Kidney (tissue), 14 donors: ENCODE data around the gene KCNG2. TPM values are rescaled to one million over a fixed set of nuclear protein-coding genes. Genes with fewer than 3 reads are reported as not detected.

Source experiments
- DNase-seq, 5 donors: peaks; one replicate each; pipeline ENCODE4 v3.0.0-alpha.2; 2013 to 2020
- FAIRE-seq: peaks from 2 replicates; lab custom pipeline; 2012; peaks lifted over from hg19 to GRCh38; lab: Jason Lieb, UNC
- H3K27ac ChIP-seq, 2 donors: one replicate each; pipeline ENCODE4 v1.7.0; 2013; ENCODE audit warnings: low read depth in 2 of 2, low read length in 2 of 2, inconsistent platforms in 1 of 2
- H3K27me3 ChIP-seq: one replicate; pipeline ENCODE4 v1.7.1; 2013; ENCODE audit warnings: low read length, inconsistent platforms; ENCODE audit not compliant: control insufficient read depth, insufficient read depth
- H3K36me3 ChIP-seq, 3 donors: one replicate each; pipeline versions ENCODE4 v1.7.0 to v1.7.1; 2013; ENCODE audit warnings: low read length in 3 of 3, control low read depth in 1 of 3, inconsistent platforms in 1 of 3; ENCODE audit not compliant: insufficient read depth in 3 of 3, control insufficient read depth in 2 of 3
- H3K4me1 ChIP-seq, 3 donors: one replicate each; pipeline versions ENCODE4 v1.7.0 to v1.7.1; 2013; ENCODE audit warnings: low read length in 3 of 3, inconsistent platforms in 1 of 3, low read depth in 1 of 3; ENCODE audit not compliant: control insufficient read depth in 2 of 3, insufficient read depth in 2 of 3
- H3K4me3 ChIP-seq, 3 donors: one replicate each; pipeline versions ENCODE4 v1.7.0 to v1.8.1; 2013; ENCODE audit warnings: low read length in 3 of 3, control low read depth in 1 of 3, inconsistent platforms in 1 of 3
- H3K9ac ChIP-seq, 3 donors: one replicate each; pipeline versions ENCODE4 v1.7.0 to v1.7.1; 2013; ENCODE audit warnings: low read length in 3 of 3, control low read depth in 1 of 3, inconsistent platforms in 1 of 3
- H3K9me3 ChIP-seq, 3 donors: one replicate each; pipeline versions ENCODE4 v1.7.0 to v1.7.1; 2013; ENCODE audit warnings: low read length in 3 of 3, control low read depth in 1 of 3, inconsistent platforms in 1 of 3; ENCODE audit not compliant: control insufficient read depth in 2 of 3, insufficient read depth in 1 of 3
- CTCF ChIP-seq: IDR thresholded peaks from 3 replicates; pipeline ENCODE4 v1.5.1; 2012; ENCODE audit warnings: mild to moderate bottlenecking, moderate library complexity, borderline replicate concordance; ENCODE audit not compliant: insufficient read depth; ENCODE audit errors: extremely low read depth
- intact Hi-C: fragments of 100-400 bp; cut with DNase I; formaldehyde crosslinking; loops from one replicate; pipeline ENCODE4 v1.11.1; 2022
- polyA plus RNA-seq: library from polyadenylated mRNA; stranded (reverse); fragments of 350-450 nt; fragmentation: Illumina TruSeq; extraction: RNeasy Lipid Tissue Mini Kit (QIAGEN cat#74804); gene quantifications from one replicate; pipeline ENCODE4 v1.2.3, GENCODE V29; 2014; ENCODE audit warnings: low read depth, low replicate concordance; ENCODE audit not compliant: insufficient read depth
- total RNA-seq: library from RNA; stranded (reverse); fragmentation: NEBNext Ultra II Directional; extraction: Animal tissue kit (Norgen Biotek cat#: 25700); gene quantifications from one replicate; pipeline ENCODE4 v1.2.1, GENCODE V29; 2021
- donor health status: control.
- donor health status: control.
- donor health status: control.
- donor health status: control.
- donor health status: control.
- donor health status: DM: yes; HTN: yes; CAD: no.
- donor health status: Normal renal cell carcinoma (clear cell type).

Gene KCNG2
- total and polyA plus RNA-seq, 2 donors from 2014 or later: 0.76 TPM; not detected in 1

DNA sequence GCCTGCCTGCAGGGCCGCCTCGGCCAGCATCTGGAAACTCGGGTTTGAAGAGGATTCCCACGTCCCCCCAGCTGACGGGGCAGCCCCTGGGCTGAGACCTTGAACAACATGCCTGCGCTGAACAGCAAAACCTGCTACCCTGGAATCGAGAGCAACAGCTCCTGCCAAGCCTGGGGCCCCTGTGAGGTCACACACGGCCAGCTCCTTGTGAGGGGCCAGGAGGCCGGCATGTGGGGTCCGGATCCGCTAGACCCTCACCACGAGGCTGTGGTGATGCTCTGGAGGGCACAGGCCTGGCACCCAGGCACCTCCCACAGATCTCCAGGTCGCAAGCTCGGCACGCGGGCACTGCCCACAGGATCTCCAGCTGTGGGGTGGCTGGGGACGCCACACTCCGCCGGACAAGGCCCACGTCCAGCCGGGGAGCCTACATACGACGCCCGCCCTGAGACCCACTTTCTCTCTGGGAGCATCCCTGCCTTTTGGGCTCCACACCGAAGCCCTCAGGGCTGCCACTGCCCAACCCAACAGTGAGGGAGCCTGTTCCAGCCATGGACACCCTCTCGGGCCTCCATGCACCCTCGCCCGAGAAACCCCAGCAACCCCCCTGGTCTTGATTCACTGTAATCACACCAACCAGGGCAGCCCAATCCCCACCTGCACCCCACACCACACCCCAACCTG, 119.6 kb downstream of the KCNG2 start:
- no peak overlapping the region for H3K4me3 ChIP-seq
- H3K27me3 ChIP-seq: no peaks in the 10 kb centered on the region
- no peak overlapping the region for H3K9ac ChIP-seq
- TF ChIP-seq CTCF: no peak
- H3K4me1 ChIP-seq: no peaks in the 10 kb centered on the region
- DNase-seq (peak in 1 of 5 donors; percentile 61), FAIRE-seq (no peak)
- H3K27ac ChIP-seq: no peak overlapping the region
- H3K36me3 ChIP-seq: peaks cover 0 to 19% (median 11%) of the 10 kb centered on the region in 3 donors
- peaks cover 0 to 4% (median 0%) of the 10 kb centered on the region in 3 donors for H3K9me3 ChIP-seq
- intact Hi-C loops: no loop called here

DNA sequence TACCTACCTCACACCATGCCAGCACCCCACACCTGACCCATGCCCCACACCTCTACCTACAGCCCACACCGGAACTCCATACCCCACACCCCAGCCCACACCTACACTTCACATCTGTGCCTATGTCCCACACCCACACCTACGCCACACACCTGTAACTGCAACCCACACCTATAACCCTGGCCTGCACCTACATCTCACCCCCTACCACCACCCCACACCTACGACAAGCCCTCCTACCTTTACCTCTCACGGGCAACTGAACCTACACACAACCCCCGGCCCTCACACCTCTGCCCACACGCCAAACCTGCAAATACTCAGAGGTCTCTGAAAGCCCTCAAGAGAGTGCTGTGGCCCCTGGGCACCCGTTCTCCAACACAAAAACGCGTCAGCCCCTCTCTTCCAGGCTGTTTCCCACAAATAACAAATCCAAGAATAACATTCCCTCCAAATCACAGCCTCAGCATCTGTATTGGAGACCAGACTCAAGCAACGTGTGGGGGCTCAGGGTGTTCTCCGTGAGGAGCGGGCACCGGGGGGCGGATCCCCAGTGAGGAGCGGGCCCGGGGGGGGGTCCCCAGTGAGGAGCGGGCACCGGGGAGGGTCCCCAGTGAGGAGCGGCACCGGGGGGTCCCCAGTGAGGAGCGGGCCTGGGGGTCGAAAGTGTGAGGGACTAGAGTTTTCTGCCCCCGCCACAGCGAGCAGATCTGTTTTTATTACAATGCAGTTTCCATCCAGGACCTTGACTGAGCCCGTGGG, 120.3 kb downstream of the KCNG2 start:
- H3K9ac ChIP-seq: no peak overlapping the region
- intact Hi-C loops: no loop called here
- FAIRE-seq (no peak), DNase-seq (peak in 2 of 5 donors; percentile 7 to 65)
- H3K9me3 ChIP-seq: peaks cover 0 to 4% (median 0%) of the 10 kb centered on the region in 3 donors
- TF ChIP-seq CTCF: no peak
- no peak overlapping the region for H3K4me3 ChIP-seq
- no peaks in the 10 kb centered on the region for H3K4me1 ChIP-seq
- peaks cover 0 to 16% (median 11%) of the 10 kb centered on the region in 3 donors for H3K36me3 ChIP-seq
- no peak overlapping the region for H3K27ac ChIP-seq
- H3K27me3 ChIP-seq: no peaks in the 10 kb centered on the region

DNA sequence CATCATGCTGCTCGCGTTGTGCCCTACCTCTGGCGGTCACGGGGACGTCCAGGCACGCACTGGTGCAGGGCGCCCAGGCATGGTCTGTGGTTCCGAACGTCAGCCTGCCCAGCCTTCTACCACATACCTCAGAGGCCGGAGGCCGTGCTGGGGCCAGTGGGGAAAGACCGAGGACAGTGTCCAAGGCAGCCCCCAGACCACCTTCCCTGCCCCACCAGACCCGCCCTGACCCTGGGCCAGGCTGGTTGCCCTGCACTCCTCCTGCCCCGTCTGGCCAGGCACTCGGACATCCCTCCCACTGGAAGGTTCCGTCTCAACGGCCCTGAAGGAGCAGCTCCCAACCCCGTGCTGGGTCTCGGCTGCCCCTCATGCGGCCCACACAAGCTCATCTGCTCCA, 120.9 kb downstream of the KCNG2 start:
- no peak for FAIRE-seq
- DNase-seq: peak in 1 of 5 donors; percentile 71
- no peak for TF ChIP-seq CTCF
- Histone ChIP-seq H3K36me3 (peaks cover 0 to 12% (median 11%) of the 10 kb centered on the region in 3 donors), H3K27me3 (no peaks in the 10 kb centered on the region), H3K27ac (no peak overlapping the region), H3K4me3 (no peak overlapping the region), H3K9ac (no peak overlapping the region), H3K4me1 (peaks cover 0 to 3% (median 0%) of the 10 kb centered on the region in 3 donors), H3K9me3 (peaks cover 0 to 4% (median 0%) of the 10 kb centered on the region in 3 donors)
- intact Hi-C loops: no loop called here
